Subcutaneous adipose tissue (tissue), 4 donors: ENCODE measurements around the gene FAM124A. TPM values are rescaled to one million over a fixed set of nuclear protein-coding genes. Genes with fewer than 3 reads are reported as not detected.

Source experiments
- CTCF ChIP-seq: fragments of 450-650 bp; IDR thresholded peaks from one replicate; pipeline ENCODE4 v1.5.1; 2016; ENCODE audit warnings: low read depth, mild to moderate bottlenecking, control low read depth, antibody characterized with exemption, moderate library complexity
- total RNA-seq, 4 donors: library from RNA; depleted of rRNA; stranded (reverse); fragments of >200 nt; gene quantifications; one replicate each; pipeline ENCODE4 v1.1.0, GENCODE V29; 2016

The FAM124A gene
- total RNA-seq, 4 donors from 2014 or later: 3.2 to 8.1 (median 5.8) TPM

GRCh38 chr13:51227404-51227803 is 5.2 kb downstream of the FAM124A start:
- no peak for TF ChIP-seq CTCF

- no peak for TF ChIP-seq CTCF
Measured at GRCh38 chr13:51229101-51229719, 7.0 kb downstream of the FAM124A start.

DNA sequence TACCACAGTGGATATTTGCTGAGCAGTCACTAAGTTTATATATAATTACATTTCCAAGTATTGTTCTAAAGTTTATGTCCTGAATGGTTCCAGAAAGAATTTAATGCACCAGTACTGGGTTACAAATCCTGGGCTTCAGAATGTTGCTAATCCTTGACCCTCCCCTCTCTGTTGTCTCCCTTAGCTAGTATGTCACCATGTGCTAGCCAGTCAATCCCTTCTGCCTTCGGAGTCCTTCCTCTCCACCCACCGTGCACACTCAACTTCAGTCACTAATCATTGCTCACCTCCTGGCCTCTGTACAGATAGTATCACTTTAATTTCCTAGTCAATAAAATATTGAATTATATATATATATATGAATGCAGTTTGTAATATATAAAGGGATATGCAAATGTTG is 7.5 kb downstream of the FAM124A start:
- no peak for TF ChIP-seq CTCF

DNA sequence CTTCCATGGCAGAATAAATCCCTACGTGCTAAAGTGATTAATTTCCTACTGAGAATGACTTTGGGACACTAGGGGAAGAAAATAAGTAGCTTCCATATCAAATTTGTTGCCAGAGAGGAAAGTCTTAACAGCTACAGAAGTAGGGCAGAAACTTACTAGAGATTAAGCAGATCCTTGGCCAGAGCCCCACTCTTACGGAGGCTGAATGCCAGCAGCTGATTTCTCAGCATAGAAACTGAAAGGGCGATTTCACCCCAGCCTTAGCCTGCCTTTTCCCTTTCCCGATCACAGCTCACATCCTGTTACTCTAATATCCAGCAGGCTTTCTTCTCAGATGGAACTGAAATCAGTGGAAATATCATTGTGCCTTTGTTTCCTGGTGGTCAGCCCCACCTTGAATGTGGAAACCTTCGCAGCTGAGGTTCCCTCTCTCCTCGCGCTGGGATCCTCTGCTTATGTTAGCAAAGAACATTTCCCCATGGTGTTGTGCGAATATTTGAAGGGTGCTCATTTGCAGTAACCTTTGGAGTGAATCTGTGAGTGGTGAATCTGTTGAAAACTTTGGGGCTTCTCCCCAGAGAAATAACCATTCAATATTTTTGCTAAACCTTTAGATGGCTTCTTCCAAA is 8.4 kb downstream of the FAM124A start:
- no peak for TF ChIP-seq CTCF

DNA sequence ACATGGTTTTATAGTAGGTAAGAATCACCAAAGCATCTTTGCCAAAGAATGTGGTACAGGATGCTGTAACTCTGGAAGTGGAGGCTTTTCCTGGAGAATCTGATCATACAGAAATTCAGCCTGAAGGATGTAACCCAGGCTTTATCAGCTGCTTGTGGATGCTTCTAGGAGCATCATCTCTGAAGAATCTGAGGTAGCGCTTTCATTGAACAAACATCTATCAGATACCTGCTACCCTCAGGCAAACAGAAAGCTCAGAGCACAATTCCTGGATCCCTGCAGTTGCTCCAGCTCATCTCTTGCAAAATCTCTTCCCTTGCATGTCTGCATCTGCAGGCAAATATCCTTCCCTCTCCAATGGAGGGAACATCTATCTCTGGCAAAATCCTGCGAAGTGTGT is 9.3 kb downstream of the FAM124A start:
- TF ChIP-seq CTCF: no peak

- TF ChIP-seq CTCF: no peak
Measured at GRCh38 chr13:51232328-51232727, 10.1 kb downstream of the FAM124A start.

GRCh38 chr13:51233117-51233826 is 11.1 kb downstream of the FAM124A start:
- no peak for TF ChIP-seq CTCF
